ENCODE measurements around the gene ALKBH4. TPM values are rescaled to one million over a fixed set of nuclear protein-coding genes. Genes with fewer than 3 reads are reported as not detected.
A peak's percentile ranks its signal among the peaks of the same experiment; 100 is the strongest.

ALKBH4 gene
- polyA plus RNA-seq, 1 donor (not counting 4 experiments of a cell fraction or from before 2014, with no cell fraction given), result 3.1 TPM

DNA sequence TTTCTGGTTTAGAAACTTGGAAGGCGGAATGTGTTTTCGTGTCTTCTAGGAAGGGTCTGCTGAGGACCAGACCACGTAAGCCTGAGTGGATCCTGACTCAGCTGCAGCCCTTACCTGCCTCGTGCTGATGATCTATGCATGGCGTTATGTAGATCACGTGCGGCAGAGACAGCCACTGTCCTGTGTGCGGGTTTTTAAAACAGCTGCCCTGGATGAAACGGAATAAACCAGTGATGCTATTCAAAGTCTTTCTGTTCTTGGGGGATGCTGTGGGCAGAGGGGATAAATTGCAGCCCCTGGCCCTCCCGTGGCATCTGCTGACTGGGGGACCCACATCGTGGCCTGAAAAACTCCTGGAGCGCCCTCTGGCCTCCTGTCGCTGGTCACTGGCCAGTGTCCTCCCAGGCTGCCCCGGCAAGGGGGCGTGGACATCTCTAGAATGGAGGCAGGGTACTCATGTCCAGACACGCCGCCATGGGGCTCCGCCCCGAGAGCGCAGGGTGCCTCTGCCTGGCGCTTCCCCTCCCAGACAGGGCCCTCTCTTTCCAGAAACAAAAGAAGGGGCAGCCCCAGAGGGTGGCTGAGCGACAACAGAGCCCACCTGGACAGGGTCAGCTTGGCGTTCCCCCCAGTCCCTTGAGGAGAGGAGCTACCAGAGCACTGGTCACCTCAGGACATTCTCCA, 13.2 kb downstream of the ALKBH4 start:
- peak overlapping the region; percentile 58 for H2AFZ ChIP-seq (ENCODE audit: control insufficient read depth, low read length)

GRCh38 chr7:102450242-102450641, 14.4 kb downstream of the ALKBH4 start:
- DNase-seq (ENCODE audit: low read depth, low spot score) (no peak), FAIRE-seq (no peak)
- Histone ChIP-seq H3K9me1 (ENCODE audit: control insufficient read depth, extremely low read depth, insufficient read depth, low read length) (no peaks in the 10 kb centered on the region), H3K36me3 (ENCODE audit: control insufficient read depth in 2 of 2, extremely low read depth in 1 of 2, insufficient read depth in 2 of 2, low read length in 2 of 2) (no peaks in the 10 kb centered on the region), H3K9ac (ENCODE audit: control insufficient read depth, extremely low read depth, insufficient read depth, low read length) (no peak overlapping the region), H3K27ac (ENCODE audit: control insufficient read depth, insufficient read depth, low read length) (no peak overlapping the region), H3K27me3 (ENCODE audit: control insufficient read depth, extremely low read depth, insufficient read depth, low read length) (no peaks in the 10 kb centered on the region), H3K9me3 (ENCODE audit: control insufficient read depth, low read depth, low read length) (no peaks in the 10 kb centered on the region), H3K4me3 (ENCODE audit: control insufficient read depth in 2 of 3, extremely low read depth in 1 of 3, insufficient read depth in 2 of 3, low read depth in 1 of 3, low read length in 3 of 3) (no peak overlapping the region), H3K4me1 (ENCODE audit: control insufficient read depth, extremely low read depth, insufficient read depth, low read length) (peaks cover 10% of the 10 kb centered on the region), H3K79me2 (ENCODE audit: control insufficient read depth, insufficient read depth, low read length) (no peaks in the 10 kb centered on the region), H2AFZ (ENCODE audit: control insufficient read depth, low read length) (no peak overlapping the region), H3K4me2 (ENCODE audit: control insufficient read depth, extremely low read depth, insufficient read depth, low read depth, low read length) (no peak overlapping the region), H4K20me1 (ENCODE audit: control insufficient read depth, extremely low read depth, insufficient read depth, low read length) (no peaks in the 10 kb centered on the region)
- TF ChIP-seq CTCF (optimal IDR thresholded peaks at IDR 0.05 in 1 of 3, IDR thresholded peaks at IDR 0.05 in 1 of 3, conservative IDR thresholded peaks at IDR 0.05 in 1 of 3; ENCODE audit: extremely low read depth in 1 of 3, insufficient read depth in 2 of 3, low read length in 3 of 3) (peak in 1 of 3 experiments; percentile 48), EZH2 (IDR thresholded peaks at IDR 0.05; ENCODE audit: low read length) (no peak)
- dilution Hi-C loops (cut with MboI; ENCODE audit: extremely low pct_ligation_motif_present, low sequenced_read_pairs), result no loop called here

More for the DNA sequence above, 13.2 kb downstream of the ALKBH4 start:
- no peaks in the 10 kb centered on the region for H3K27me3 ChIP-seq (ENCODE audit: control insufficient read depth, extremely low read depth, insufficient read depth, low read length)
- TF ChIP-seq EZH2 (IDR thresholded peaks at IDR 0.05; ENCODE audit: low read length), result no peak
- no peak for TF ChIP-seq CTCF (optimal IDR thresholded peaks at IDR 0.05 in 1 of 3, IDR thresholded peaks at IDR 0.05 in 1 of 3, conservative IDR thresholded peaks at IDR 0.05 in 1 of 3; ENCODE audit: extremely low read depth in 1 of 3, insufficient read depth in 2 of 3, low read length in 3 of 3)
- H3K9me3 ChIP-seq (ENCODE audit: control insufficient read depth, low read depth, low read length), result no peaks in the 10 kb centered on the region
- DNase-seq (ENCODE audit: low read depth, low spot score) (peak; percentile 81), FAIRE-seq (no peak)
- H3K9ac ChIP-seq (ENCODE audit: control insufficient read depth, extremely low read depth, insufficient read depth, low read length), result peak overlapping the region; percentile 71
- peak overlapping the region in 1 of 3 experiments; percentile 38 for H3K4me3 ChIP-seq (ENCODE audit: control insufficient read depth in 2 of 3, extremely low read depth in 1 of 3, insufficient read depth in 2 of 3, low read depth in 1 of 3, low read length in 3 of 3)
- dilution Hi-C loops (cut with MboI; ENCODE audit: extremely low pct_ligation_motif_present, low sequenced_read_pairs), result no loop called here
- no peaks in the 10 kb centered on the region for H3K9me1 ChIP-seq (ENCODE audit: control insufficient read depth, extremely low read depth, insufficient read depth, low read length)
- peaks cover 0 to 2% of the 10 kb centered on the region in 2 experiments for H3K36me3 ChIP-seq (ENCODE audit: control insufficient read depth in 2 of 2, extremely low read depth in 1 of 2, insufficient read depth in 2 of 2, low read length in 2 of 2)
- peak overlapping the region; percentile 70 for H3K27ac ChIP-seq (ENCODE audit: control insufficient read depth, insufficient read depth, low read length)
- no peaks in the 10 kb centered on the region for H4K20me1 ChIP-seq (ENCODE audit: control insufficient read depth, extremely low read depth, insufficient read depth, low read length)
- H3K79me2 ChIP-seq (ENCODE audit: control insufficient read depth, insufficient read depth, low read length), result no peaks in the 10 kb centered on the region
- H3K4me1 ChIP-seq (ENCODE audit: control insufficient read depth, extremely low read depth, insufficient read depth, low read length), result peaks cover 10% of the 10 kb centered on the region
- peak overlapping the region; percentile 46 for H3K4me2 ChIP-seq (ENCODE audit: control insufficient read depth, extremely low read depth, insufficient read depth, low read depth, low read length)
